K562 (cell line): ENCODE measurements around the gene RNF123. TPM values are rescaled to one million over a fixed set of nuclear protein-coding genes. Genes with fewer than 3 reads are reported as not detected.

Experiments used
- CBFB ChIP-seq: sonication (generic); formaldehyde crosslinking; IDR thresholded peaks from 2 replicates; pipeline ENCODE4 v1.4.0; 2020; ENCODE audit warnings: mild to moderate bottlenecking, missing genetic modification reagents
- CXXC5 ChIP-seq: fragments of 250-450 bp; sonication (Bioruptor Pico); IDR thresholded peaks from 2 replicates; pipeline ENCODE4 v1.8.0; 2022; ENCODE audit warnings: inconsistent platforms, mild to moderate bottlenecking, moderate library complexity
- EWSR1 ChIP-seq: fragments of 450-650 bp; IDR thresholded peaks from 2 replicates; pipeline ENCODE4 v1.6.1; 2018; ENCODE audit warnings: borderline replicate concordance, mild to moderate bottlenecking, low read depth, moderate library complexity; ENCODE audit not compliant: partially characterized antibody
- FOXA3 ChIP-seq, 2 experiments: fragments of 450-650 bp in 1 of 2; sonication (generic) in 1 of 2; formaldehyde crosslinking; IDR thresholded peaks in 1 of 2; conservative IDR thresholded peaks in 1 of 2; 2 replicates each; pipeline versions ENCODE4 v1.4.0 to v1.8.0; 2020 to 2022; ENCODE audit warnings: mild to moderate bottlenecking in 2 of 2, missing genetic modification reagents in 1 of 2
- HNRNPK ChIP-seq: fragments of 200-400 bp; formaldehyde crosslinking; IDR thresholded peaks from one replicate; pipeline ENCODE4 v1.6.1; 2018; ENCODE audit warnings: mild to moderate bottlenecking, low read depth, low read length; ENCODE audit not compliant: poor library complexity, severe bottlenecking
- LCOR ChIP-seq: sonication (generic); formaldehyde crosslinking; IDR thresholded peaks from 2 replicates; pipeline ENCODE4 v1.8.0; 2022; ENCODE audit warnings: mild to moderate bottlenecking, missing genetic modification reagents
- MBD2 ChIP-seq: sonication (generic); IDR thresholded peaks from 2 replicates; pipeline ENCODE4 v1.6.1; 2016; ENCODE audit warnings: low read depth, borderline replicate concordance
- MEF2D ChIP-seq: conservative IDR thresholded peaks from 2 replicates; pipeline ENCODE4 v1.6.1; 2016; ENCODE audit warnings: low read depth, missing genetic modification characterization, missing compliant biosample characterization
- RFX1 ChIP-seq: fragments of 450-650 bp; IDR thresholded peaks from 2 replicates; pipeline ENCODE4 v1.6.1; 2016; ENCODE audit warnings: mild to moderate bottlenecking, moderate library complexity
- SIRT6 ChIP-seq: IDR thresholded peaks from one replicate; pipeline ENCODE4 v1.6.1; 2012; ENCODE audit warnings: low read depth, mild to moderate bottlenecking, control low read depth, inconsistent platforms, low read length, moderate library complexity
- SLC30A9 ChIP-seq: fragments of 250-450 bp; sonication (Bioruptor Pico); IDR thresholded peaks from 2 replicates; pipeline ENCODE4 v1.8.0; 2022; ENCODE audit warnings: mild to moderate bottlenecking, moderate library complexity
- STAT5A ChIP-seq: IDR thresholded peaks from 2 replicates; pipeline ENCODE4 v1.6.1; 2012; ENCODE audit warnings: low read length, inconsistent platforms, borderline replicate concordance
- TFE3 ChIP-seq: fragments of 450-650 bp; formaldehyde crosslinking; IDR thresholded peaks from 2 replicates; pipeline ENCODE4 v1.4.0; 2020; ENCODE audit warnings: mild to moderate bottlenecking, mixed read lengths
- TOE1 ChIP-seq, 2 experiments: fragments of 450-650 bp in 1 of 2; sonication (generic) in 1 of 2; formaldehyde crosslinking in 1 of 2; IDR thresholded peaks; 2 replicates each; pipeline versions ENCODE4 v1.7.1 to v1.8.0; 2016 to 2022; ENCODE audit warnings: borderline replicate concordance in 2 of 2, mild to moderate bottlenecking in 2 of 2, antibody characterized with exemption in 1 of 2, inconsistent platforms in 1 of 2, low read depth in 1 of 2, missing genetic modification reagents in 1 of 2, moderate library complexity in 1 of 2
- USF2 ChIP-seq: sonication (generic); formaldehyde crosslinking; IDR thresholded peaks from 2 replicates; pipeline ENCODE4 v1.5.0; 2020; ENCODE audit warnings: missing genetic modification reagents
- ZNF23 ChIP-seq: fragments of 250-450 bp; sonication (Bioruptor Pico); IDR thresholded peaks from 2 replicates; pipeline ENCODE4 v1.4.0; 2020; ENCODE audit warnings: mild to moderate bottlenecking
- ZNF511 ChIP-seq: sonication (generic); formaldehyde crosslinking; IDR thresholded peaks from 2 replicates; pipeline ENCODE4 v1.8.0; 2022; ENCODE audit warnings: mild to moderate bottlenecking, missing genetic modification reagents
- ZNF75A ChIP-seq: fragments of 450-650 bp; formaldehyde crosslinking; IDR thresholded peaks from 2 replicates; pipeline ENCODE4 v1.4.0; 2020; ENCODE audit warnings: mild to moderate bottlenecking
- ZNF785 ChIP-seq: fragments of 250-450 bp; sonication (Bioruptor Pico); IDR thresholded peaks from 2 replicates; pipeline ENCODE4 v1.4.0; 2020; ENCODE audit warnings: mild to moderate bottlenecking
- polyA plus RNA-seq, 8 experiments: library from polyadenylated mRNA; depleted of rRNA in 4 of 8; stranded (reverse) in 5 of 8; unstranded in 3 of 8; fragments of >200 nt; fragmentation: Nextera tagmentation in 2 of 8; fragmentation: Illumina TruSeq in 1 of 8; extraction: Ambion mirVana in 2 of 8; extraction: Trizol in 1 of 8; gene quantifications; 2 replicates each; pipeline versions ENCODE4 v1.2.1 to v1.2.3, GENCODE V29; 2011 to 2014; ENCODE audit warnings: inconsistent platforms in 1 of 8, missing spikeins in 1 of 8
- total RNA-seq, 7 experiments: library from RNA; depleted of rRNA in 6 of 7; stranded (reverse); fragments of >200 nt in 6 of 7; fragmentation: Illumina TruSeq in 2 of 7; extraction: Trizol in 2 of 7; gene quantifications; 2 replicates each; pipeline versions ENCODE4 v1.2.1 to v1.2.3, GENCODE V29; 2011 to 2021; ENCODE audit warnings: low replicate concordance in 1 of 7

RNF123 gene
- total and polyA plus RNA-seq, 9 of the 15 experiments (the other 6 are each of a cell fraction or from before 2014, with no cell fraction given): 8.7 to 53.1 (median 17.5) TPM

GRCh38 chr3:49723296-49723627 is 33.9 kb downstream of the RNF123 start (continued):
- TF ChIP-seq SLC30A9 (no peak), TFE3 (CRISPR knock-in tag) (peak; percentile 77), ZNF785 (no peak), SIRT6 (no peak), EWSR1 (no peak), CBFB (CRISPR knock-in tag) (no peak), USF2 (CRISPR knock-in tag) (peak; percentile 78), LCOR (peak; percentile 12; the same call in 1 of the 2 replicates), STAT5A (no peak), MBD2 (no peak), RFX1 (no peak), ZNF23 (CRISPR knock-in tag) (no peak), TOE1 (IDR thresholded peaks at IDR 0.05; ENCODE audit: borderline replicate concordance) (peak; percentile 82), TOE1 (CRISPR knock-in tag; IDR thresholded peaks at IDR 0.05; ENCODE audit: borderline replicate concordance, low read depth) (no peak), MEF2D (no peak), ZNF511 (0 out of 2 replicates have a peak, but pooled peaks have one; percentile 34), CXXC5 (CRISPR knock-in tag) (no peak), HNRNPK (no peak), FOXA3 (CRISPR knock-in tag; conservative IDR thresholded peaks at IDR 0.05 in 1 of 2, IDR thresholded peaks at IDR 0.05 in 1 of 2) (no peak), ZNF75A (CRISPR knock-in tag) (no peak)
